Endodermal cell (in vitro differentiated cells): ENCODE data around the gene MLH1. TPM values are rescaled to one million over a fixed set of nuclear protein-coding genes. Genes with fewer than 3 reads are reported as not detected.

Experiments
- DNase-seq: peaks from one replicate; pipeline ENCODE4 v3.0.0-alpha.2; 2017
- H3K27ac ChIP-seq: 2 replicates; pipeline ENCODE4 v1.5.1; 2013; ENCODE audit warnings: mild to moderate bottlenecking, low read depth, low read length, moderate library complexity
- H3K27me3 ChIP-seq: 2 replicates; pipeline ENCODE4 v1.6.1; 2013; ENCODE audit warnings: mild to moderate bottlenecking, low read length, moderate library complexity; ENCODE audit not compliant: insufficient read depth, control insufficient read depth, poor library complexity, severe bottlenecking
- H3K36me3 ChIP-seq: 2 replicates; pipeline ENCODE4 v1.7.0; 2013; ENCODE audit warnings: mild to moderate bottlenecking, low read length, moderate library complexity; ENCODE audit not compliant: control insufficient read depth, insufficient read depth
- H3K4me1 ChIP-seq: one replicate; pipeline ENCODE4 v1.7.0; 2013; ENCODE audit warnings: low read length; ENCODE audit not compliant: control insufficient read depth, insufficient read depth
- H3K4me3 ChIP-seq: 2 replicates; pipeline ENCODE4 v1.5.1; 2013; ENCODE audit warnings: mild to moderate bottlenecking, low read length, moderate library complexity
- H3K9ac ChIP-seq: 2 replicates; pipeline ENCODE4 v1.6.1; 2013; ENCODE audit warnings: mild to moderate bottlenecking, low read length, moderate library complexity; ENCODE audit not compliant: poor library complexity, severe bottlenecking; ENCODE audit errors: extremely low read depth
- H3K9me3 ChIP-seq: 2 replicates; pipeline ENCODE4 v1.6.1; 2013; ENCODE audit warnings: mild to moderate bottlenecking, low read length, moderate library complexity; ENCODE audit not compliant: control insufficient read depth
- H3K27ac Mint-ChIP-seq: 2 replicates; pipeline ENCODE4 v1.8.0; 2020; ENCODE audit warnings: mixed read lengths
- H3K27me3 Mint-ChIP-seq: 2 replicates; pipeline ENCODE4 v1.8.0; 2021; ENCODE audit warnings: mild to moderate bottlenecking, mixed read lengths; ENCODE audit not compliant: insufficient read depth
- H3K36me3 Mint-ChIP-seq: 2 replicates; pipeline ENCODE4 v1.8.0; 2020; ENCODE audit warnings: low read depth, mixed read lengths
- H3K4me1 Mint-ChIP-seq: 2 replicates; pipeline ENCODE4 v1.8.0; 2020; ENCODE audit warnings: mixed read lengths
- H3K4me3 Mint-ChIP-seq: 2 replicates; pipeline ENCODE4 v1.8.0; 2020; ENCODE audit warnings: mild to moderate bottlenecking, moderate library complexity, mixed read lengths
- H3K9me3 Mint-ChIP-seq: 2 replicates; pipeline ENCODE4 v1.8.0; 2020; ENCODE audit warnings: mild to moderate bottlenecking, mixed read lengths
- CTCF ChIP-seq: fragments of 200-600 bp; sonication (generic); conservative IDR thresholded peaks from 2 replicates; pipeline ENCODE4 v1.5.0; 2021; ENCODE audit warnings: antibody characterized with exemption, mild to moderate bottlenecking
- WGBS, 2 experiments: methylation state at CpG; one replicate each; pipeline versions ENCODE4 v1.1.5 to v1.1.7; 2013; ENCODE audit warnings: missing lambda C conversion rate in 2 of 2, mixed read lengths in 1 of 2; ENCODE audit not compliant: insufficient coverage in 1 of 2, insufficient read length in 1 of 2; 5-methylcytosine and 5-hydroxymethylcytosine counted together
- total RNA-seq, 2 donors: library from RNA; stranded (reverse); fragmentation: NEBNext Ultra II Directional in 1 of 2; extraction: Animal tissue kit (Norgen Biotek cat#: 25700) in 1 of 2; gene quantifications; 2 replicates in 1 of 2; 3 replicates in 1 of 2; pipeline ENCODE4 v1.2.1, GENCODE V29; 2021

Gene MLH1
- total RNA-seq, 2 donors from 2014 or later = 36.4 to 47.0 TPM

GRCh38 chr3:36991923-36992805 lies 1.2 kb upstream of the MLH1 start:
- no peaks in the 10 kb centered on the region for H3K27me3 ChIP-seq
- H3K4me3 ChIP-seq = peak overlapping the region; percentile 88
- Mint-ChIP-seq H3K27ac (no peak overlapping the region), H3K36me3 (peaks cover 24% of the 10 kb centered on the region), H3K4me1 (peaks cover 16% of the 10 kb centered on the region), H3K27me3 (no peaks in the 10 kb centered on the region), H3K4me3 (no peak overlapping the region), H3K9me3 (no peaks in the 10 kb centered on the region)
- 7 to 8% methylated on average over 16 to 24 of the region's 24 CpGs for WGBS, 2 experiments
- peak overlapping the region; percentile 94 for H3K27ac ChIP-seq
- H3K36me3 ChIP-seq = peaks cover 55% of the 10 kb centered on the region
- H3K4me1 ChIP-seq = peaks cover 8% of the 10 kb centered on the region
- no peak for DNase-seq
- H3K9me3 ChIP-seq = no peaks in the 10 kb centered on the region
- peak overlapping the region; percentile 94 for H3K9ac ChIP-seq
- no peak for TF ChIP-seq CTCF

DNA sequence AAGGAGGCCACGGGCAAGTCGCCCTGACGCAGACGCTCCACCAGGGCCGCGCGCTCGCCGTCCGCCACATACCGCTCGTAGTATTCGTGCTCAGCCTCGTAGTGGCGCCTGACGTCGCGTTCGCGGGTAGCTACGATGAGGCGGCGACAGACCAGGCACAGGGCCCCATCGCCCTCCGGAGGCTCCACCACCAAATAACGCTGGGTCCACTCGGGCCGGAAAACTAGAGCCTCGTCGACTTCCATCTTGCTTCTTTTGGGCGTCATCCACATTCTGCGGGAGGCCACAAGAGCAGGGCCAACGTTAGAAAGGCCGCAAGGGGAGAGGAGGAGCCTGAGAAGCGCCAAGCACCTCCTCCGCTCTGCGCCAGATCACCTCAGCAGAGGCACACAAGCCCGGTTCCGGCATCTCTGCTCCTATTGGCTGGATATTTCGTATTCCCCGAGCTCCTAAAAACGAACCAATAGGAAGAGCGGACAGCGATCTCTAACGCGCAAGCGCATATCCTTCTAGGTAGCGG lies 452 bp upstream of the MLH1 start, which contains the start of gene EPM2AIP1:
Gene EPM2AIP1, minus strand, starts transcription at position 326 of the 520 bp plus-strand sequence. Its CDS starts 54 bp downstream, at position 272.
- peak; percentile 100 for DNase-seq
- Mint-ChIP-seq H3K27ac (no peak within 1 kb of the TSS), H3K36me3 (peaks cover 27% of the 10 kb centered on the region), H3K4me3 (no peak within 1 kb of the TSS), H3K9me3 (no peaks in the 10 kb centered on the region), H3K4me1 (peaks cover 16% of the 10 kb centered on the region), H3K27me3 (no peaks in the 10 kb centered on the region)
- Histone ChIP-seq H3K4me3 (peak within 1 kb of the TSS; percentile 88), H3K27ac (peak within 1 kb of the TSS; percentile 98), H3K9me3 (no peaks in the 10 kb centered on the region), H3K9ac (peak within 1 kb of the TSS; percentile 94), H3K27me3 (no peaks in the 10 kb centered on the region), H3K36me3 (peaks cover 56% of the 10 kb centered on the region), H3K4me1 (peaks cover 8% of the 10 kb centered on the region)
- 0% methylated on average over 36 to 48 of the region's 48 CpGs for WGBS, 2 experiments
- TF ChIP-seq CTCF = peak; percentile 55

DNA sequence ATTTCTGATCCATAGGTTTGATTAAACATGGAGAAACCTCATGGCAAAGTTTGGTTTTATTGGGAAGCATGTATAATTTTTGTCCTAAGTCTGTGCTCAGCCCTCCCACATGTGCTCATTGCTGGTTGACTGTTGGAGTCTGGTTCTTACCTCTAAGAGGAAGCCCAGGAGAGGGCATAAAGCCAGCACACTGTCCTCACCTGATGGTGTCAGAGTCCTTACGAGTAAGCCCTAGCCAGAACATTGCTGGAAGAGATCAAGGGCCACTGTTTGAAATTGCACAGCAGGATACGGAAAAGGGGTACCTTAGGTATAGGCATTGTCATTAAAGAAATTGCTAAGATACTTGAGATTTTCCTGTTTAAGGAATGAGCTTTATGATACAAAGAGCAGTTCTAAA lies 21.3 kb downstream of the MLH1 start:
- WGBS, 2 experiments = 83 to 95% methylated on average over 1 to 2 of the region's 2 CpGs
- Mint-ChIP-seq H3K27ac (no peak overlapping the region), H3K9me3 (no peaks in the 10 kb centered on the region)

More for the DNA sequence above, 21.3 kb downstream of the MLH1 start:
- H3K36me3 ChIP-seq = peaks cover 71% of the 10 kb centered on the region
- H3K27me3 ChIP-seq = no peaks in the 10 kb centered on the region
- H3K9me3 ChIP-seq = no peaks in the 10 kb centered on the region
- Mint-ChIP-seq H3K4me3 (no peak overlapping the region), H3K4me1 (no peaks in the 10 kb centered on the region), H3K36me3 (peaks cover 63% of the 10 kb centered on the region), H3K27me3 (no peaks in the 10 kb centered on the region)
- H3K4me1 ChIP-seq = no peaks in the 10 kb centered on the region
- no peak for TF ChIP-seq CTCF
- H3K4me3 ChIP-seq = no peak overlapping the region
- no peak for DNase-seq
- H3K27ac ChIP-seq = no peak overlapping the region
- H3K9ac ChIP-seq = no peak overlapping the region
